IPS-18a (cell line): Measurements from ENCODE around the gene GMCL2.

Source experiments
- H3K27ac ChIP-seq: one replicate; pipeline ENCODE4 v1.5.1; 2013; ENCODE audit warnings: low read length
- H3K27me3 ChIP-seq: one replicate; pipeline ENCODE4 v1.6.1; 2013; ENCODE audit warnings: mild to moderate bottlenecking, low read length; ENCODE audit not compliant: control insufficient read depth, insufficient read depth
- H3K36me3 ChIP-seq: one replicate; pipeline ENCODE4 v1.6.1; 2013; ENCODE audit warnings: low read depth, low read length; ENCODE audit not compliant: control insufficient read depth
- H3K4me1 ChIP-seq: one replicate; pipeline ENCODE4 v1.6.1; 2013; ENCODE audit warnings: low read depth, low read length; ENCODE audit not compliant: control insufficient read depth
- H3K4me3 ChIP-seq: one replicate; pipeline ENCODE4 v1.5.1; 2013; ENCODE audit warnings: low read length
- H3K9ac ChIP-seq: one replicate; pipeline ENCODE4 v1.6.1; 2013; ENCODE audit warnings: mild to moderate bottlenecking, low read length, moderate library complexity
- H3K9me3 ChIP-seq: one replicate; pipeline ENCODE4 v1.6.1; 2013; ENCODE audit warnings: low read depth, low read length; ENCODE audit not compliant: control insufficient read depth

GMCL2 gene

GRCh38 chr5:178145965-178146820 lies 41.0 kb downstream of the GMCL2 start:
- H3K27me3 ChIP-seq: no peaks in the 10 kb centered on the region
- no peak overlapping the region for H3K27ac ChIP-seq
- H3K36me3 ChIP-seq: peaks cover 89% of the 10 kb centered on the region
- no peak overlapping the region for H3K4me3 ChIP-seq
- no peaks in the 10 kb centered on the region for H3K9me3 ChIP-seq
- no peaks in the 10 kb centered on the region for H3K4me1 ChIP-seq
- no peak overlapping the region for H3K9ac ChIP-seq

- peaks cover 81% of the 10 kb centered on the region for H3K36me3 ChIP-seq
- no peaks in the 10 kb centered on the region for H3K9me3 ChIP-seq
- H3K4me3 ChIP-seq: no peak overlapping the region
- no peaks in the 10 kb centered on the region for H3K4me1 ChIP-seq
- H3K9ac ChIP-seq: no peak overlapping the region
- H3K27ac ChIP-seq: no peak overlapping the region
- H3K27me3 ChIP-seq: no peaks in the 10 kb centered on the region
Measured at GRCh38 chr5:178143901-178144300, 43.3 kb downstream of the GMCL2 start.

- Histone ChIP-seq H3K4me1 (no peaks in the 10 kb centered on the region), H3K4me3 (no peak overlapping the region), H3K27ac (no peak overlapping the region), H3K9me3 (no peaks in the 10 kb centered on the region), H3K36me3 (peaks cover 80% of the 10 kb centered on the region), H3K9ac (no peak overlapping the region), H3K27me3 (no peaks in the 10 kb centered on the region)
Measured at GRCh38 chr5:178143246-178143645, 43.9 kb downstream of the GMCL2 start.

DNA sequence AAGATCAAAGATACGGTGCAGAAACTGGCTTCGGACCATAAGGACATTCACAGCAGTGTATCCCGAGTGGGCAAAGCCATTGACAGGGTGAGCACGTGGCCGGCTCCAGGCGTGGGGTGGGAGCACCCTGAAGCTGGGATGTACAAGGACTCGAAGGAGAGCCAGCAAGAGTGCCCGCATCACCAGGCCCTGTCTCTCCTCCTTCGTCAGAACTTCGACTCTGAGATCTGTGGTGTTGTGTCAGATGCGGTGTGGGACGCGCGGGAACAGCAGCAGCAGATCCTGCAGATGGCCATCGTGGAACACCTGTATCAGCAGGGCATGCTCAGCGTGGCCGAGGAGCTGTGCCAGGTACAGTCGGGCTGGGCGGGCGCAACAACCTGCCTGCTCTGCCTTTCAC lies 44.5 kb downstream of the GMCL2 start:
- no peak overlapping the region for H3K4me3 ChIP-seq
- no peak overlapping the region for H3K9ac ChIP-seq
- peaks cover 80% of the 10 kb centered on the region for H3K36me3 ChIP-seq
- H3K27ac ChIP-seq: no peak overlapping the region
- no peaks in the 10 kb centered on the region for H3K4me1 ChIP-seq
- no peaks in the 10 kb centered on the region for H3K27me3 ChIP-seq
- no peaks in the 10 kb centered on the region for H3K9me3 ChIP-seq

DNA sequence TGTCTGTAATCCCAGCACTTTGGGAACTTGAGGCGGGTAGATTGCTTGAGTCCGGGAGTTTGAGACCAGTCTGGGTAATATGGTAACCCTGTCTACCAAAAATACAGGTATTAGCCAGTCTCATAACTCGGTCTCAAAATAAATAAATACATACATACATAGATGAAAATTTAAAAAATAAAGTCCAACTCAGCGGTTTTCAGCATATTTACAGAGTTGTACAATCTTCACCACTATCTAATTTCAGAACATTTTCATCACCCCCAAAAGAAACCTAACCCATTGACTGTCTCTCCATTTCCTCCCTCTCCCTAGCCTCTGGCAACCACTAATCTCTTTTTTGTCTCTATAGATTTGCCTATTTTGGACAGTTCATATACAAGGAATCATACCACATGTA lies 45.6 kb downstream of the GMCL2 start:
- Histone ChIP-seq H3K36me3 (peaks cover 71% of the 10 kb centered on the region), H3K4me3 (no peak overlapping the region), H3K4me1 (no peaks in the 10 kb centered on the region), H3K27me3 (no peaks in the 10 kb centered on the region), H3K27ac (no peak overlapping the region), H3K9me3 (no peaks in the 10 kb centered on the region), H3K9ac (no peak overlapping the region)

DNA sequence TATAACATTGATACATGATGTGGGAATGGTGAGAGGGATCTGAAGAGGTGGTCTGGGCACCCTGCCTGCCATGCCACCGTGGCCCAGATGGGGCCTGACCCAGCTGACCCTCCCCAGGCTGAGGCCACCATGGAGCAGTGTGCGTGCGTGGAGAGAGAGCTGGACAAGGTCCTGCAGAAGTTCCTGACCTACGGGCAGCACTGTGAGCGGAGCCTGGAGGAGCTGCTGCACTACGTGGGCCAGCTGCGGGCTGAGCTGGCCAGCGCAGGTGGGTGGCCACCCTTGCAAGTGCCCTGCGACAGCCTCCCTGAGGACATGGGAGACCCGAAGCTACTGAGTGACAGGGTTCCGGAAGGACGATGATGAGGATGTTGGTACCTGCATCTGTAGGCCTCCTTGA lies 49.2 kb downstream of the GMCL2 start:
- Histone ChIP-seq H3K36me3 (peaks cover 60% of the 10 kb centered on the region), H3K4me3 (no peak overlapping the region), H3K27ac (no peak overlapping the region), H3K4me1 (peaks cover 4% of the 10 kb centered on the region), H3K9ac (no peak overlapping the region), H3K27me3 (no peaks in the 10 kb centered on the region), H3K9me3 (no peaks in the 10 kb centered on the region)

DNA sequence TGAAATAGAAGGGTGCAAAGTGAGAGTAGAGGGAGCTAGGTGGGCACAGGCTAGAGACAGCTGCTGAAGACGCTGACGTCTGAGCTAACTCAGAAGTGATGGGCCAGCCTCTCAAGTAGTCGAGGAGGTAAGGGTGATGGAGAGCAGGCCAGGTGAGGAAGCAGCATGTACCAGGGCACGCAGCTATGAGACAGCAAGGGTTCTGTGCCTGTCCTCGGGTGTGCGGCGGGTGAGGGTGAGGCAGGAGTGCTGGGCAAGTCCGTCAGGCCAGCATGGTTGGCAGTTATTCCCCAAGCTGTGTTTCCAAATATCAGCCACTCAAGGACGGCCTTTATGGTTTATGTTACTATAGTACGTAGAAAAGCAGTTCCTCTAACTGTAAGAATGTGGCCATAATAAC lies 50.2 kb downstream of the GMCL2 start:
- Histone ChIP-seq H3K36me3 (peaks cover 50% of the 10 kb centered on the region), H3K9me3 (no peaks in the 10 kb centered on the region), H3K9ac (no peak overlapping the region), H3K4me1 (peaks cover 4% of the 10 kb centered on the region), H3K27ac (no peak overlapping the region), H3K27me3 (no peaks in the 10 kb centered on the region), H3K4me3 (no peak overlapping the region)
